ENCODE data around the gene TET2.

DNA sequence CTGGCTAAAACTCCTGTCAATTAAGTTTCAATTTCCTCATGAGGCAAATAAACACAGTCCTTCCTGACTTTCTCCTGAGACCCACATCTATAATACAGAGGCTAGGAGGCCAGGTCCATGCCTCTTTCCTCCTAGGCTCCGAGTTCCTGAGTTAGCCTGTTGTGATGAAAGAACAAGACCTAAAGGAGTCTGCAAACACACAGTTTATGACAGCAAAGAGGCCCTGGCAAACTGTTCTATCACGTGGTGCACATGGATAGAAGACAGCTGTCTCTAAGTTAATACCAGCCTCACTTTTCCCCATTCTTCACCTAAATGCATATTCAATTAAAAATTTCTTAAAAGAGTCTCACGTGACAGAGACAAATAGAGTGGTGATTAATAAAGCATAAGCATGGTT, 145.2 kb downstream of the TET2 start:
- TF ChIP-seq, protein P1, sequence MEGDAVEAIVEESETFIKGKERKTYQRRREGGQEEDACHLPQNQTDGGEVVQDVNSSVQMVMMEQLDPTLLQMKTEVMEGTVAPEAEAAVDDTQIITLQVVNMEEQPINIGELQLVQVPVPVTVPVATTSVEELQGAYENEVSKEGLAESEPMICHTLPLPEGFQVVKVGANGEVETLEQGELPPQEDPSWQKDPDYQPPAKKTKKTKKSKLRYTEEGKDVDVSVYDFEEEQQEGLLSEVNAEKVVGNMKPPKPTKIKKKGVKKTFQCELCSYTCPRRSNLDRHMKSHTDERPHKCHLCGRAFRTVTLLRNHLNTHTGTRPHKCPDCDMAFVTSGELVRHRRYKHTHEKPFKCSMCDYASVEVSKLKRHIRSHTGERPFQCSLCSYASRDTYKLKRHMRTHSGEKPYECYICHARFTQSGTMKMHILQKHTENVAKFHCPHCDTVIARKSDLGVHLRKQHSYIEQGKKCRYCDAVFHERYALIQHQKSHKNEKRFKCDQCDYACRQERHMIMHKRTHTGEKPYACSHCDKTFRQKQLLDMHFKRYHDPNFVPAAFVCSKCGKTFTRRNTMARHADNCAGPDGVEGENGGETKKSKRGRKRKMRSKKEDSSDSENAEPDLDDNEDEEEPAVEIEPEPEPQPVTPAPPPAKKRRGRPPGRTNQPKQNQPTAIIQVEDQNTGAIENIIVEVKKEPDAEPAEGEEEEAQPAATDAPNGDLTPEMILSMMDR (IDR thresholded peaks at IDR 0.05) = no peak
- TF ChIP-seq, protein P2, sequence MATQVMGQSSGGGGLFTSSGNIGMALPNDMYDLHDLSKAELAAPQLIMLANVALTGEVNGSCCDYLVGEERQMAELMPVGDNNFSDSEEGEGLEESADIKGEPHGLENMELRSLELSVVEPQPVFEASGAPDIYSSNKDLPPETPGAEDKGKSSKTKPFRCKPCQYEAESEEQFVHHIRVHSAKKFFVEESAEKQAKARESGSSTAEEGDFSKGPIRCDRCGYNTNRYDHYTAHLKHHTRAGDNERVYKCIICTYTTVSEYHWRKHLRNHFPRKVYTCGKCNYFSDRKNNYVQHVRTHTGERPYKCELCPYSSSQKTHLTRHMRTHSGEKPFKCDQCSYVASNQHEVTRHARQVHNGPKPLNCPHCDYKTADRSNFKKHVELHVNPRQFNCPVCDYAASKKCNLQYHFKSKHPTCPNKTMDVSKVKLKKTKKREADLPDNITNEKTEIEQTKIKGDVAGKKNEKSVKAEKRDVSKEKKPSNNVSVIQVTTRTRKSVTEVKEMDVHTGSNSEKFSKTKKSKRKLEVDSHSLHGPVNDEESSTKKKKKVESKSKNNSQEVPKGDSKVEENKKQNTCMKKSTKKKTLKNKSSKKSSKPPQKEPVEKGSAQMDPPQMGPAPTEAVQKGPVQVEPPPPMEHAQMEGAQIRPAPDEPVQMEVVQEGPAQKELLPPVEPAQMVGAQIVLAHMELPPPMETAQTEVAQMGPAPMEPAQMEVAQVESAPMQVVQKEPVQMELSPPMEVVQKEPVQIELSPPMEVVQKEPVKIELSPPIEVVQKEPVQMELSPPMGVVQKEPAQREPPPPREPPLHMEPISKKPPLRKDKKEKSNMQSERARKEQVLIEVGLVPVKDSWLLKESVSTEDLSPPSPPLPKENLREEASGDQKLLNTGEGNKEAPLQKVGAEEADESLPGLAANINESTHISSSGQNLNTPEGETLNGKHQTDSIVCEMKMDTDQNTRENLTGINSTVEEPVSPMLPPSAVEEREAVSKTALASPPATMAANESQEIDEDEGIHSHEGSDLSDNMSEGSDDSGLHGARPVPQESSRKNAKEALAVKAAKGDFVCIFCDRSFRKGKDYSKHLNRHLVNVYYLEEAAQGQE (IDR thresholded peaks at IDR 0.05; ENCODE audit: insufficient read depth in 1 of 2, low read depth in 2 of 2, low read length in 1 of 2) = no peak
- TF ChIP-seq POLR2AphosphoS5 (IDR thresholded peaks at IDR 0.05; ENCODE audit: low read depth, low read length) (no peak), TCF7L2 (IDR thresholded peaks at IDR 0.05; ENCODE audit: low read depth, low read length) (no peak), SIN3A (IDR thresholded peaks at IDR 0.05; ENCODE audit: borderline replicate concordance, insufficient read depth, low read depth, low read length) (no peak)

Measured in Panc1 (cell line).